ENCODE data around the gene PCIF1. TPM values are rescaled to one million over a fixed set of nuclear protein-coding genes. Genes with fewer than 3 reads are reported as not detected.
A peak's percentile ranks its signal among the peaks of the same experiment; 100 is the strongest.

The PCIF1 gene
- total RNA-seq, 1 donor from 2014 or later: 13.0 TPM

DNA sequence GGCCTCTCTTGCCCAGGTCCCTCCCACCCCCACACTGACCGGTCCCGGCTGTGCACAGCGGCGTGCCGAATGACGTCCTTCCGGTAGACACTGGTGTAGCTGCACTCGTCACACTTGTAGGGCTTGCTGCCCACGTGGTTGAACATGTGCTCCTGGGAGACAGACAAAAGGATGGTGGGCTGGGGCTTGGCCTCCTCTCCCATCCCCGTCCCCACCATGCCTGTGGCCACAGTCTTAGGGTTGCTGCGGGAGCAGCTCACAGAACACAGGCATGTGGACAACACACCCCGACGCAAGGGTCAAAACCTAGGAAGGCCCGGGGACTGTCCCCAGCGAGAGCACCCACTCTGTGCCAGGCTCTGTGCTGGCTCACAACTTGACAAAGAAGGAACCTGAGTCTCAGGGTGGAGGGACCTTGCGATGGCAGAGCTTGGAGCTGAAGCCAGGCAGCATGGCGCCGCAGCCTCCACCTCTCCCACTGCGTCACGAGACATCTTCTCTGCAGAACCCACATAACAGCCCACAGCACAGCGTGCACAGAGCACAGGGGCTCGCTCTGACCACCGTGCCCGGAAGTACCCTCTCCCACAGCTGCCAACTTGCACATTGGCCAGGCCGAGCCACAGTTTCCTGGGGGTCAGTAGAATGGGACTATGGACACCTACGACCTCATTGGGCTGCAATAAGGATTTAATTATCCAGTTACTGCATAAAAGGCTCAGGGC is 27.7 kb downstream of the PCIF1 start:
- FAIRE-seq: no peak
- H3K27me3 Mint-ChIP-seq (ENCODE audit: low read depth, unreplicated experiment): no peaks in the 10 kb centered on the region
- H3K27ac Mint-ChIP-seq (ENCODE audit: unreplicated experiment): no peak overlapping the region
- peaks cover 2% of the 10 kb centered on the region for H3K4me1 ChIP-seq (ENCODE audit: insufficient read depth, low read length)
- H3K27me3 ChIP-seq (ENCODE audit: insufficient read depth, low read length): no peaks in the 10 kb centered on the region
- H4K20me1 ChIP-seq (ENCODE audit: insufficient read depth, low read length): peaks cover 27% of the 10 kb centered on the region
- H3K9me3 Mint-ChIP-seq (ENCODE audit: unreplicated experiment): peaks cover 3% of the 10 kb centered on the region
- H3K4me3 ChIP-seq (ENCODE audit: insufficient read depth, low read depth, low read length): no peak overlapping the region
- H3K79me2 ChIP-seq (ENCODE audit: insufficient read depth, low read length): peaks cover under 1% of the 10 kb centered on the region
- no peak for TF ChIP-seq CTCF (IDR thresholded peaks at IDR 0.05; ENCODE audit: insufficient read depth, low read depth, low read length)
- no peak overlapping the region for H3K27ac ChIP-seq (ENCODE audit: low read depth, low read length)
- H3K36me3 Mint-ChIP-seq (ENCODE audit: low read depth, unreplicated experiment): peaks cover 26% of the 10 kb centered on the region
- H3K4me2 ChIP-seq (ENCODE audit: low read length): no peak overlapping the region
- DNase-seq (ENCODE audit: low read depth): no peak
- no peaks in the 10 kb centered on the region for H3K4me1 Mint-ChIP-seq (ENCODE audit: low read depth, unreplicated experiment)
- H3K9me3 ChIP-seq (ENCODE audit: insufficient read depth, low read depth, low read length): no peaks in the 10 kb centered on the region
- H2AFZ ChIP-seq (ENCODE audit: low read depth, low read length): no peak overlapping the region
- H3K36me3 ChIP-seq (ENCODE audit: insufficient read depth, low read length): peaks cover 68% of the 10 kb centered on the region
- no peak overlapping the region for H3K9ac ChIP-seq (ENCODE audit: low read length)
- H3K4me3 Mint-ChIP-seq (ENCODE audit: unreplicated experiment): no peak overlapping the region

DNA sequence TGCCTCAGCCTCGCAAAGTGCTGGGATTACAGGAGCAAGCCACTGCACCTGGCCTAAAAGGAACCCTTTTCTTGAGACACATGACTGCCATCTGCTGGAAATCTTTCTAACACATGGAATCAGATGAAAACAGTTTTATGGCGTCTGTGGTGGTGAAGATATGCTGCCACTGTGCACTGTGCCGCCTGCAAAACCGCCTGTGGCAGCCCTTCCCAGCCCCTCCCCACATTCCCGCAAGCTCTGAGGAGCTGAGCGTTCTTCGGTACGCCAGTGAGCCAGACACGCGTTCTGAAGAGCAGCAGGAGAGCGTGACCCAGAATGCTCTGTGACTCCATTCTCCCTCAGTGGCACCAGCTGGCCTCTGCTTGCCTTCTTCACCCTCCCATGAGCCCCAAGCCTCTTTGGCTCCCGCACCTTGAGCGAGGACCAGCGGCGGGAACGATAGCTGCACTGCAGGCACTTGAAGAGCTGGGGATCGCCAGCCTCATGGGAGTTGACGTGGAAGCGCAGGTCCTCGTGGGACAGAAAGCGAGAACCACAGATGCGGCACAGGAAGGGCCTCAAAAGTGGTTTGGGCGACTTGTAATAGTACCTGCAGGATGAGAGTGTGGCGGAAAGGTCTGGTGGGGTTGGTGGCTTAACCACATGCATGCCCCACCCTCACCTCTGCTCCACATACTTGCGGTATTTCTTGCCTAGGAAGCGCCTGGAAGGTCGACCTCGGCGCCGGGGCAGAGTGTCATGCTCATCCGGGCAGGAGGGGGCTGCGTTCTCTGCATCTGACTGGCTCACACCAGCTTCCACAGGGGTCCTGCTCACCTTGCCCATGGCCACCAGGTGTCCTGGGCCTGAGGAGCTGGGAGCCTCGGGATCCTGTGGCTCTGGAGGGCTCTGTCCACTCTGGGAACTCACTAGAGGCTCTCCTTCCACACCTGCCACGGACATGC is 28.8 kb downstream of the PCIF1 start:
- H3K4me1 Mint-ChIP-seq (ENCODE audit: low read depth, unreplicated experiment): no peaks in the 10 kb centered on the region
- H3K36me3 ChIP-seq (ENCODE audit: insufficient read depth, low read length): peaks cover 70% of the 10 kb centered on the region

More for the DNA sequence above, 28.8 kb downstream of the PCIF1 start:
- H3K27me3 Mint-ChIP-seq (ENCODE audit: low read depth, unreplicated experiment): no peaks in the 10 kb centered on the region
- H3K27ac Mint-ChIP-seq (ENCODE audit: unreplicated experiment): no peak overlapping the region
- H3K4me3 Mint-ChIP-seq (ENCODE audit: unreplicated experiment): peak overlapping the region; percentile 34
- H3K4me3 ChIP-seq (ENCODE audit: insufficient read depth, low read depth, low read length): no peak overlapping the region
- H4K20me1 ChIP-seq (ENCODE audit: insufficient read depth, low read length): peaks cover 38% of the 10 kb centered on the region
- no peaks in the 10 kb centered on the region for H3K9me3 ChIP-seq (ENCODE audit: insufficient read depth, low read depth, low read length)
- no peak overlapping the region for H3K9ac ChIP-seq (ENCODE audit: low read length)
- peaks cover 12% of the 10 kb centered on the region for H3K79me2 ChIP-seq (ENCODE audit: insufficient read depth, low read length)
- H3K4me2 ChIP-seq (ENCODE audit: low read length): no peak overlapping the region
- H3K27ac ChIP-seq (ENCODE audit: low read depth, low read length): no peak overlapping the region
- FAIRE-seq: no peak
- peaks cover 22% of the 10 kb centered on the region for H3K36me3 Mint-ChIP-seq (ENCODE audit: low read depth, unreplicated experiment)
- H2AFZ ChIP-seq (ENCODE audit: low read depth, low read length): no peak overlapping the region
- H3K9me3 Mint-ChIP-seq (ENCODE audit: unreplicated experiment): peaks cover 3% of the 10 kb centered on the region
- H3K4me1 ChIP-seq (ENCODE audit: insufficient read depth, low read length): peaks cover 5% of the 10 kb centered on the region
- no peaks in the 10 kb centered on the region for H3K27me3 ChIP-seq (ENCODE audit: insufficient read depth, low read length)
- no peak for DNase-seq (ENCODE audit: low read depth)
- TF ChIP-seq EZH2 (IDR thresholded peaks at IDR 0.05; ENCODE audit: insufficient read depth, low read length): no peak
- TF ChIP-seq CTCF (IDR thresholded peaks at IDR 0.05; ENCODE audit: insufficient read depth, low read depth, low read length): no peak

All from astrocyte (in vitro differentiated cells and primary cell).